B cell (primary cell): ENCODE measurements around the gene DEFB131B. TPM values are rescaled to one million over a fixed set of nuclear protein-coding genes. Genes with fewer than 3 reads are reported as not detected.
"Not testable (repeated sequence)": the region's sequence is repeated elsewhere in the genome, so short reads cannot be mapped to it uniquely, and the experiment has no call there.

Source experiments
- ATAC-seq: fragments of 200-7000 bp; cut with Tn5 transposase; one replicate; pipeline ENCODE4 v1.10.0; 2021; ENCODE audit warnings: low read depth, mild to moderate bottlenecking, moderate number of reproducible peaks, moderate library complexity
- CTCF ChIA-PET: fragments of 350-600 bp; sonication (Branson Sonifier 250); formaldehyde crosslinking; loops from one replicate; lab custom pipeline; 2021; ENCODE audit warnings: antibody characterized with exemption, inconsistent platforms; lab: Charles Lee
- POLR2A ChIA-PET: fragments of 350-600 bp; sonication (Branson Sonifier 250); formaldehyde crosslinking; loops from one replicate; lab custom pipeline; 2021; ENCODE audit warnings: antibody characterized with exemption; lab: Charles Lee
- DNase-seq: peaks from one replicate; pipeline ENCODE4 v3.0.0; 2013
- H2AFZ ChIP-seq: 2 replicates; pipeline ENCODE4 v1.6.1; 2012; ENCODE audit warnings: mild to moderate bottlenecking, low read depth, low read length; ENCODE audit not compliant: insufficient read depth, poor library complexity, severe bottlenecking
- H3K27ac ChIP-seq, 2 donors: 1 replicate in 1 of 2; 2 replicates in 1 of 2; pipeline ENCODE4 v1.5.1; 2012 to 2013; ENCODE audit warnings: low read length in 2 of 2, mild to moderate bottlenecking in 2 of 2, moderate library complexity in 1 of 2
- H3K27me3 ChIP-seq, 4 experiments: fragments of 200-600 bp in 1 of 4; sonication (generic) in 1 of 4; replicated peaks in 1 of 4; 1 replicate in 2 of 4; 2 replicates in 2 of 4; pipeline versions ENCODE4 v1.6.1 to v1.7.0; 2013 to 2016; ENCODE audit warnings: low read length in 3 of 4, mild to moderate bottlenecking in 2 of 4, mixed read lengths in 1 of 4, moderate library complexity in 1 of 4; ENCODE audit not compliant: insufficient read depth in 4 of 4, control insufficient read depth in 3 of 4; ENCODE audit errors: control extremely low read depth in 1 of 4
- H3K36me3 ChIP-seq, 2 experiments: replicated peaks in 1 of 2; 1 replicate in 1 of 2; 2 replicates in 1 of 2; pipeline versions ENCODE4 v1.6.1 to v1.7.1; 2013; ENCODE audit warnings: low read length in 1 of 2; ENCODE audit not compliant: insufficient read depth in 2 of 2, control insufficient read depth in 1 of 2; ENCODE audit errors: control extremely low read depth in 1 of 2, extremely low read depth in 1 of 2
- H3K4me1 ChIP-seq, 2 donors: fragments of 200-600 bp in 1 of 2; sonication (generic) in 1 of 2; 1 replicate in 1 of 2; 2 replicates in 1 of 2; pipeline versions ENCODE4 v1.5.1 to v1.6.1; 2013 to 2017; ENCODE audit warnings: low read length in 2 of 2; ENCODE audit not compliant: control insufficient read depth in 2 of 2, insufficient read depth in 2 of 2
- H3K4me2 ChIP-seq: replicated peaks from 2 replicates; pipeline ENCODE3; 2012; ENCODE audit warnings: mild to moderate bottlenecking, low read depth, low read length; ENCODE audit not compliant: poor library complexity, severe bottlenecking
- H3K4me3 ChIP-seq, 5 experiments: fragments of 200-600 bp in 1 of 5; sonication (generic) in 1 of 5; 1 replicate in 3 of 5; 2 replicates in 2 of 5; pipeline versions ENCODE4 v1.5.1 to v1.7.0; 2011 to 2016; ENCODE audit warnings: low read length in 4 of 5, mild to moderate bottlenecking in 4 of 5, low read depth in 2 of 5, control low read depth in 1 of 5, moderate library complexity in 1 of 5; ENCODE audit not compliant: insufficient read depth in 1 of 5; ENCODE audit errors: control extremely low read depth in 1 of 5, extremely low read depth in 1 of 5
- H3K79me2 ChIP-seq: fragments of 200-600 bp; sonication (generic); one replicate; pipeline ENCODE4 v1.6.0; 2016; ENCODE audit warnings: low read length; ENCODE audit not compliant: control insufficient read depth, insufficient read depth
- H3K9ac ChIP-seq: fragments of 200-600 bp; sonication (generic); 2 replicates; pipeline ENCODE4 v1.6.1; 2017; ENCODE audit warnings: mild to moderate bottlenecking, low read length, moderate library complexity
- H3K9me3 ChIP-seq, 3 donors: one replicate each; pipeline versions ENCODE4 v1.6.1 to v1.7.1; 2013; ENCODE audit warnings: low read length in 2 of 3; ENCODE audit not compliant: control insufficient read depth in 2 of 3, insufficient read depth in 1 of 3; ENCODE audit errors: control extremely low read depth in 1 of 3
- H4K20me1 ChIP-seq: 2 replicates; pipeline ENCODE4 v1.6.0; 2012; ENCODE audit warnings: mild to moderate bottlenecking, low read length; ENCODE audit not compliant: insufficient read depth, control insufficient read depth, poor library complexity, severe bottlenecking
- H3K27ac Mint-ChIP-seq: one replicate; pipeline ENCODE4 v1.8.0; 2021; ENCODE audit warnings: mixed read lengths
- H3K27me3 Mint-ChIP-seq: one replicate; pipeline ENCODE4 v1.8.0; 2021; ENCODE audit warnings: mixed read lengths
- H3K4me1 Mint-ChIP-seq: one replicate; pipeline ENCODE4 v1.8.0; 2021; ENCODE audit warnings: mixed read lengths
- H3K4me3 Mint-ChIP-seq: one replicate; pipeline ENCODE4 v1.8.0; 2021; ENCODE audit warnings: mixed read lengths
- H3K9me3 Mint-ChIP-seq: one replicate; pipeline ENCODE4 v1.8.0; 2022; ENCODE audit warnings: mixed read lengths; ENCODE audit not compliant: insufficient read depth
- WGBS: methylation state at CpG from one replicate; pipeline ENCODE4 v1.1.5; 2013; ENCODE audit warnings: missing lambda C conversion rate; ENCODE audit not compliant: insufficient coverage; 5-methylcytosine and 5-hydroxymethylcytosine counted together
- intact Hi-C: fragments of 100-400 bp; cut with micrococcal nuclease; formaldehyde crosslinking; loops from one replicate; pipeline ENCODE4 v1.10.0; 2022
- polyA minus RNA-seq: library from RNA; depleted of rRNA, polyadenylated mRNA; stranded (reverse); fragments of >200 nt; gene quantifications from 2 replicates; pipeline ENCODE4 v1.2.3, GENCODE V29; 2012
- polyA plus RNA-seq: library from polyadenylated mRNA; depleted of rRNA; stranded (reverse); fragments of >200 nt; gene quantifications from 2 replicates; pipeline ENCODE4 v1.2.3, GENCODE V29; 2012
- total RNA-seq, 2 donors: library from RNA; stranded (reverse); fragments of 120-200 nt in 1 of 2; gene quantifications; 1 replicate in 1 of 2; 2 replicates in 1 of 2; pipeline versions ENCODE4 v1.2.3 to v1.2.4, GENCODE V29; 2013 to 2022

DEFB131B gene
- total RNA-seq (not detected in 2 replicates), polyA plus RNA-seq (not detected in 2 replicates), polyA minus RNA-seq (not detected in 2 replicates)
- total RNA-seq (2013) = not detected

DNA sequence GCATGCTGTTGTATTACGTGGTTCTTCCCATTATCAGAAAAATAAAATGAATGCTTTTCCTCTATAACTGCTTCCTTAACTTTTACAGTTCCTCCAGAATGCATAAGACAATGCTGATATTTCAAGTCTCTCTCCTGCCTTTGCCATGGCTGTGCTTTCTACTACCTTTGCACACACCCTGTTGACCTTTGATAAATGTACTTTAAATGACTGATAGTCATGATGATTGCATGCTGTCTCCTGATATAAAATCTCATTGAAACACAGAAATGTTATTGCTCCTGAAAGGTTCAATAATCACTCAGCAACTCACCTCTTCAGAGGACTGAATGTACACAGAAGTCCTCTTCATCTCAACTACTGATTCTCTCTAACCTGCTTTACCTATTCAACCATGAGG lies at the start of gene DEFB131B:
Gene DEFB131B (plus strand): TSS at position 395 of the 400 bp plus-strand sequence. CDS start 0 bp downstream, at position 395.
- H3K4me3 ChIP-seq, CTCF ChIA-PET: not testable (repeated sequence)

DNA sequence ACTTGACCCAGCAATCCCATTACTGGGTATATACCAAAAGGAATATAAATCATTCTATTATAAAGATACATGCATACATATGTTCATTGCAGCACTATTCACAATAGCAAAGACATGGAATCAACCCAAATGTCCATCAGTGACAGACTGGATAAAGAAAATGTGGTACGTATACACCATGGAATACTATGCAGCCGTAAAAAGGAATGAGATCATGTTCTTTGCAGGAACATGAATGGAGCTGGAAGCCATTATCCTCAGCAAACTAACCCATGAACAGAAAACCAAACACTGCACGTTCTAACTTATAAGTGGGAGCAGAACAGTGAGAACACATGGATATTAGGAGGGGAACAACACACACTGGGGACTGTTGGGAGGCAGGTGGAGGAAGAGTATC lies 49.0 kb upstream of the DEFB131B start:
- H3K79me2 ChIP-seq, H4K20me1 ChIP-seq, H3K9ac ChIP-seq, H3K36me3 ChIP-seq, H3K9me3 Mint-ChIP-seq, H3K4me2 ChIP-seq, H3K27ac Mint-ChIP-seq, H3K4me3 Mint-ChIP-seq, H3K27me3 Mint-ChIP-seq, H3K9me3 ChIP-seq, H3K4me1 Mint-ChIP-seq, H3K4me3 ChIP-seq, H3K27ac ChIP-seq, H3K4me1 ChIP-seq, H3K27me3 ChIP-seq, DNase-seq, ATAC-seq, intact Hi-C loops, CTCF ChIA-PET, H2AFZ ChIP-seq, POLR2A ChIA-PET: not testable (repeated sequence)
- no CpG with 5 or more reads among the region's 3 CpGs for WGBS

More for the DNA sequence above, at the start of gene DEFB131B:
- H3K79me2 ChIP-seq, DNase-seq, H3K9me3 ChIP-seq, H3K27ac ChIP-seq, ATAC-seq, H3K4me1 Mint-ChIP-seq, H3K4me1 ChIP-seq, H3K4me3 Mint-ChIP-seq, H3K9ac ChIP-seq, H4K20me1 ChIP-seq, H2AFZ ChIP-seq, H3K9me3 Mint-ChIP-seq, H3K27me3 ChIP-seq, POLR2A ChIA-PET, H3K4me2 ChIP-seq, H3K27me3 Mint-ChIP-seq, H3K36me3 ChIP-seq, intact Hi-C loops, H3K27ac Mint-ChIP-seq: not testable (repeated sequence)
- no CpG with 5 or more reads among the region's 1 CpG for WGBS

DNA sequence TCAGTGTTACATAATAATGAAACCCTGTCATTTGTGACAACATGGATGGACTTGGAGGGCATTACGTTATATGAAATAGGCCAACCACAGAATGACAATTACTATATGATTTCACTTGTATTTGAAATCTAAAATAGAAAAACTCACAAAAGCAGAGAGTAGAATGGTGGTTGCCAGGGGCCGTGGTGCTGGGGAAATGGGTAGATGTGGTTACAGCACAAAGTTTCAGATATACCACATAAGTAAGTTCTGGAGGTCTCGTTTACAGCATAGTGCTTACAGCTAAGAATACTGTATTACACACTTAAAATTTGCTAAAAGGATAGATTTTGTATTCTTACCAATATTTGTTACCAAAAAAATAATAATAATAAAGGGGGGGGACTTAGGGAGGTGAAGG lies 48.6 kb upstream of the DEFB131B start:
- H3K9me3 Mint-ChIP-seq, H3K4me1 ChIP-seq, H3K79me2 ChIP-seq, H3K27me3 ChIP-seq, H3K36me3 ChIP-seq, DNase-seq, H2AFZ ChIP-seq, H3K4me3 Mint-ChIP-seq, H3K4me2 ChIP-seq, POLR2A ChIA-PET, H3K9me3 ChIP-seq, H3K27ac Mint-ChIP-seq, H3K27me3 Mint-ChIP-seq, CTCF ChIA-PET, intact Hi-C loops, H3K4me1 Mint-ChIP-seq, H3K9ac ChIP-seq, ATAC-seq, H3K27ac ChIP-seq, H3K4me3 ChIP-seq, H4K20me1 ChIP-seq: not testable (repeated sequence)
- no CpG with 5 or more reads among the region's 3 CpGs for WGBS

DNA sequence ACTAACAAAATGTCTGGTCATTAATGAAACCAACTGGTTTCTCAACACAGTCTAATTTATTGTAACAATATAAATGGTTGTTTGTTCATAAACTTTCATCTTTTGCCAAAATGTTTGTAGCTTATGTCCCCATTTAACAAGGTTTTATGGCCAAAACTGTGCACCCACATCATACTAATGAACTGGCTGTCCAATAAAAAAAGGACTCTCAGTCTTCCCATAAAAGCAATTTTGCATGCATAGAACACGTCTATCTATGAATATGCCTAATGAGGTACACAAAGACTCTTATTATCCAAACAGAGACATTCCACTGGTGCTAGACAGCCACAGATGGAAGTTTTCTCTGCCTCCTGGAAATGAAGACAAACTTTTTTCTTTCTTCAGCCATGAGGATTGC lies 45.4 kb upstream of the DEFB131B start, which contains the start of gene DEFB108B:
Gene DEFB108B (plus strand): TSS at position 390 of the 400 bp plus-strand sequence. CDS start 0 bp downstream, at position 390.
- H3K27ac ChIP-seq, DNase-seq, H3K4me3 ChIP-seq, H3K4me1 Mint-ChIP-seq, H3K9me3 Mint-ChIP-seq, POLR2A ChIA-PET, H4K20me1 ChIP-seq, intact Hi-C loops, CTCF ChIA-PET, H3K4me2 ChIP-seq, ATAC-seq, H3K79me2 ChIP-seq, H3K9me3 ChIP-seq, H3K27ac Mint-ChIP-seq, H3K27me3 ChIP-seq, H3K36me3 ChIP-seq, H2AFZ ChIP-seq, H3K4me3 Mint-ChIP-seq, H3K27me3 Mint-ChIP-seq, H3K9ac ChIP-seq, H3K4me1 ChIP-seq: not testable (repeated sequence)
- no CpG with 5 or more reads among the region's 1 CpG for WGBS
